Measurements from ENCODE around the gene CD244.
"Not testable (repeated sequence)": the region's sequence is repeated elsewhere in the genome, so short reads cannot be mapped to it uniquely, and the experiment has no call there.

Gene CD244

GRCh38 chr1:160877221-160877620 is 14.5 kb upstream of the CD244 start:
- no peak for DNase-seq

- no peak for DNase-seq
Observed at GRCh38 chr1:160876311-160876710, 13.6 kb upstream of the CD244 start.

GRCh38 chr1:160875591-160875990 is 12.9 kb upstream of the CD244 start:
- not testable (repeated sequence) for DNase-seq

DNA sequence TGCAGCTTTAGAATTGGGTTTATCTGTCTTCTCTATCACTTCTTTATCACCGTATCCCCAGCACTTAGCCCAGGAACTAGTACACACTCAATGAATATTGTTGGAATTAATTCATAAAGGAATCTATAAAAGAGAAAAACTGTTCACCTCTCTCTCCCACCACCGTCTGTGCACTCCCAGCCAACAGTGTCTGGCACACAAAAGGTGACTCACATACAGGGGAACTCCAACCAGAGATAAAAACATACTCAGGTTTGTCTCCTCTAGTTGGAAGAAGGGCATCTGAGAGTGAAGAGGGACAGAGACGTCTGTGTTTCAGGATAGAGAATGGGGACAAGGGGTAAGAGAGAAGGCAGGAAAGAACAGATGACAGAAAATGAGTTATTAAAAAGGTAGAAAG is 12.2 kb upstream of the CD244 start:
- DNase-seq: no peak

DNA sequence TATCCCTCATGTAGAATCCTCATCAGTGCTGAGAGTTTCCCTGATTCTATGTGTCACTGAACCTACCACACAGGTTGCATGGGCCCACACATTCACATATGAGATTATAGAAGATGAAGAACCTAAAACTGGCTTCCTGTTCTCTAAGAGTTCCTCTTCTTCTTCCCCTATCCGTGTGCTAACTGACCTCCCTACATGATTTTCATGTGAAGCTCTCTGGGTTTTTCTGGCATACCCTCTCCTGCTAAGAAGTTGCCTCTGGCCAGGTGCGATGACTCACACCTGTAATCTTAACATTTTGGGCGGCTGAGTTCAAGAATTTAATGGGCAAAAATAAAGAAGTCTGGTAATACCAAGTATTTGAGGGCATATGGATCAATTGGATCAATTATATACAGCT is 5.5 kb upstream of the CD244 start:
- DNase-seq: no peak

GRCh38 chr1:160867651-160868050 is 5.0 kb upstream of the CD244 start:
- not testable (repeated sequence) for DNase-seq

GRCh38 chr1:160866695-160867260 is 4.1 kb upstream of the CD244 start:
- no peak for DNase-seq

DNA sequence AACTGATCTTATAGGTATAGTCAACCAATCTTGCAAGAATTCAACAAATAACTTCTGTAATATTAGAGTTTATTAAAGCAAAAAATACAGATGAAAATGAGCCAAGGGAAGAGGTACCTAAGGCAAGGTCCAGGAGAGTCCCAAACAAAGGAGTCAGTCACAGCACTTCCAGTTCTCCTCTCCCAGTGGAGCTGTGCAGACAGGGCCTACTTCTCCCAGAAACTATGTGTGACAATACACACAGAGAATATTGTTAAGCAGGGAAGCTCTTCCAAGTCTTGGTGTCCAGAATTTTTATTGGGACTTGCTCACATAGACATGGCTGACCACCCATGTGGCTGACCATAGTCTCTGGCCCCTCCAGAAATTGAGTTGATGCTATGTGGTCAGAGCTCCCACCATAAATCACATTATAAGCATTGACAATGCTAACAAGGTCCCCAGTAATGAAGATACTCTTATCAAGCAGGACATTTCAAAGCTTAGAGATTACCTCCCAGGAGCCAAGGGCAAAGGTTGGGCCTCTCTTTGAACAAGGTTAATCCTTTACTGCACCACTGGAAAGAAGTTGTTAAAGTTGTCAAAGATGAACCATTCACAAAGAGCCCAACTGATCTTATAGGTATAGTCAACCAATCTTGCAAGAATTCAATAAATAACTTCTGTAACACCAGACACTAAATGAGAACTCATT is 3.5 kb upstream of the CD244 start:
- no peak for DNase-seq

DNA sequence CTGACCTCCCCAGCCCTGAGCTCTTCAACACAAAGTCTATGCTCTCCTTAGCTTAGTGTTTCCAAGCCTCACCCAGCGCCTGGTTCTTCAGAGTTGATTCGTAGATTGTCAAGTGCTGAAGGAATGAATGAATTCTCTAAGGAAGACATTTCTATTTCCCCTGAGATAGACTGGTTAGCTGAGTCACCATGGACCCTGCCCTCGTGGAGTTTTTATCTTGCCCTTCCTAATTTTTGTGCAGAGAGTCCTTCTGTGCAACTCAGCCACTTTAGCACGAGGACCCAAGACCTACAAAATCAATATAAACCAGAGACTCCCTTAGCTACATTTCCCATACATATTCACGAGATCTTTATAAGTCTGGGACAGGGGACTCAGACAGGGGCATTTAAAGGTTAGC is 2.6 kb upstream of the CD244 start:
- no peak for DNase-seq

- no peak for DNase-seq
Observed at GRCh38 chr1:160864173-160864572, 1.5 kb upstream of the CD244 start.

DNA sequence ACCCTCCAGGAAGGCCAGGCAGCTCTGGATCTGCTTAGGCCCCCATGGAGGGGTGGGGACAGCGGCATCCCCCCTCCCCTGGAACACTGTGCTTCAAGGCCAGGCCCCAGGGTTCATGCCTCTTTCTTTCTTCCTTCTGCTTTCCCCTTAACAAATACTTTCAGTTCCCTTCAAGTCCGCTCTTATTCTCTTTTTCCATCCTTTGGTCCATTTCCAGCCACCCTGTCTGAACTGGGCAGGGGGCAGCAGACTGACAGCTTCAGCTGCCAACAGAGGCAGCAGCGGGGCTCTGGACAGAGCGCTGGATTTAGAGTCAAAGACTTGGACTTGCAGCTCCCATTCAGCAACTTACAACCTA is 1.1 kb upstream of the CD244 start:
- no peak for DNase-seq

GRCh38 chr1:160863061-160863773 is 530 bp upstream of the CD244 start:
- no peak for DNase-seq

DNA sequence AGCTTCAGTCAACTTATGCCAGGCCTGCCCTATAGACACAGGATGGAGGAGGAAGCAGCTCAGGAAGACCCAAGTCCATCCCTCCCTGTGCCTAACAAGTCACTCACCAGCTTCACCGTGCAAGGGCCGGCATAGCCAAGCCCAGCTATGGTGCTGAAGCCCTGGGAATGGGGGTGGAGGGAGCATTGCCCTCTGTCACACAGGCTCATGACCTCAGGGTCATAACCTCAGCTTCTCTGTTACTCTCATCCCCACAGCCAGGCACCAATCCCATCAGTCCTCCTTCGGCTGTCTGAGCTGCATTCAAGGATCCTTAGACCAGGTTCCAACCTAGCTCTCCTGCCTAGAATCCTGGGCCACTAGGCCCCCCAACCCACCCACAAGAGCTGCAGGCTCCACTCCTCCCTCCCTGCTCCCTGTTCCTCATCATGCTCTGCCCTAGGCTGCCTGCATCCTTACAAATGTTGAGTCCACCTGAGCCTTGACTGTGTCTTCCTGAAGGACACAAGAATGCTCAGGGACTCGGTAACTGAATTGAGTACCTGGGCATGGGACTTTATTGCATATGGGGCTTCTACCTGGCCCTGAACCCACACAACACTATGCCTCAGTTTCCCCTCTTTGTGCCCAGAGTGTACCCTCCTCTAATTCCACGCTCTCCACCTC is 1.7 kb downstream of the CD244 start:
- DNase-seq: no peak

DNA sequence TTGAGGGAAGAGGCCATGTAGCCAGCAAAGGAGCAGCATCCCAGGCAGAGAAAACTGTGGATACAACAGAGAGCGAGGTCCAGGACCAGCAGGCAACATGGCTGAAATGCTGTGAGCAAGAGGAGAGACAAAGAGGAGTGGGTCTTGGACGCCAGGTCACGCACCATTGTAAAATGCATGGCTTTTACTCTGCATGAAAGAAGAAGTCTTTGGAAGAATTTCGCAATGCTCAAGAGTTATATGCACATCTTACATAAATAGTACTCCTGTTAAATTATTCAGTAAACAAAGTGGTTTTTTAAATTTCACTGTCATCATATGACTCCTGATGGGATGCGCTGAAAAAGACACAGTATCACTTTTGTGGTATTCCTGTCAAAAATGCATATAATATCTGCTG is 3.5 kb downstream of the CD244 start:
- DNase-seq: no peak

GRCh38 chr1:160858507-160858906 is 4.2 kb downstream of the CD244 start:
- DNase-seq: no peak

- DNase-seq: no peak
Observed at GRCh38 chr1:160858097-160858496, 4.6 kb downstream of the CD244 start.

GRCh38 chr1:160855181-160855981 is 7.3 kb downstream of the CD244 start:
- DNase-seq: no peak

GRCh38 chr1:160853754-160854153 is 8.9 kb downstream of the CD244 start:
- DNase-seq: no peak

- DNase-seq: no peak
Observed at GRCh38 chr1:160853014-160853413, 9.7 kb downstream of the CD244 start.

GRCh38 chr1:160850993-160851392 is 11.7 kb downstream of the CD244 start:
- no peak for DNase-seq

DNA sequence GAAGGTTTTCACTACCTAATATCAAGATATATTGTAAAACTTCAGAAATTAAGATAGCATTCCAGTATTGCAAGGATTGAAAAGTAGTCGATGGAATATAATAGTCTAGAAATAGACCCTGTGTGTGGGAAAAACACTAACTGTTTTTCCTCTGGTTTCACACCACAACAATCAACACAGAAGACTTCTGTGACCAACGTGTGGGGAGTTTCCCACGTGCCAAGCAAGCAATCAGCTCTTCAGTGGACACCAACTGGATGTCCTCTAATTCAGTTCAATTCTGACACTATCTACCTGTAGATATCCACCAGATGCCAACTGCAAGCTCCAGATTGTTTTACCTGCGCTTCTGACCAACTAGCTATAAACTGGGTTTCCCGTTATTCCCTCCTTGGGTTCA is 12.1 kb downstream of the CD244 start:
- no peak for DNase-seq

- DNase-seq: no peak
Observed at GRCh38 chr1:160846281-160846680, 16.4 kb downstream of the CD244 start.
